ENCODE data around the gene TMEM100.

The TMEM100 gene

DNA sequence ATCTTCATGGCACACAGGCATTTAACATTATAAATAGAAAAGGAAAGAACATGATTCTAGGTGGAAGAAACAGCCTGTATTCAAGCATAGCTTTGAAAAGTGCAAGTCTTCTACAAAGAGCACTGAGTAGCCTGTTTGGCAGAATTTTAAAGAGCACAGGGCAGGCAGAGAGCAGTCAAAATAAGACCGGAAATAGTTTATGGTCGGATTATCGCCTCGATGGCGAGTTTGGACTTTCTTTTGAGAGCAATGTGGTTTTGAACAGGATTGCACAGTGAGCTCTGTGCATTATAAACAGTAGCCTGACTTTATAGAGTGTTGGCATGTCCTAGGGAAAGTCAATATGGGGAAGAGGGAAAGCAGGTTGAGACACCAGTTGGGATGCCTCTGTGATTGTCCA lies 6.2 kb upstream of the TMEM100 start:
- Histone ChIP-seq H3K9me3 (no peaks in the 10 kb centered on the region), H3K27me3 (no peaks in the 10 kb centered on the region), H3K4me3 (no peak overlapping the region), H3K36me3 (no peaks in the 10 kb centered on the region), H3K27ac (peak overlapping the region; percentile 30 to 34), H3K4me1 (peaks cover 0 to 71% (median 21%) of the 10 kb centered on the region in 4 donors)
- TF ChIP-seq, protein P1, sequence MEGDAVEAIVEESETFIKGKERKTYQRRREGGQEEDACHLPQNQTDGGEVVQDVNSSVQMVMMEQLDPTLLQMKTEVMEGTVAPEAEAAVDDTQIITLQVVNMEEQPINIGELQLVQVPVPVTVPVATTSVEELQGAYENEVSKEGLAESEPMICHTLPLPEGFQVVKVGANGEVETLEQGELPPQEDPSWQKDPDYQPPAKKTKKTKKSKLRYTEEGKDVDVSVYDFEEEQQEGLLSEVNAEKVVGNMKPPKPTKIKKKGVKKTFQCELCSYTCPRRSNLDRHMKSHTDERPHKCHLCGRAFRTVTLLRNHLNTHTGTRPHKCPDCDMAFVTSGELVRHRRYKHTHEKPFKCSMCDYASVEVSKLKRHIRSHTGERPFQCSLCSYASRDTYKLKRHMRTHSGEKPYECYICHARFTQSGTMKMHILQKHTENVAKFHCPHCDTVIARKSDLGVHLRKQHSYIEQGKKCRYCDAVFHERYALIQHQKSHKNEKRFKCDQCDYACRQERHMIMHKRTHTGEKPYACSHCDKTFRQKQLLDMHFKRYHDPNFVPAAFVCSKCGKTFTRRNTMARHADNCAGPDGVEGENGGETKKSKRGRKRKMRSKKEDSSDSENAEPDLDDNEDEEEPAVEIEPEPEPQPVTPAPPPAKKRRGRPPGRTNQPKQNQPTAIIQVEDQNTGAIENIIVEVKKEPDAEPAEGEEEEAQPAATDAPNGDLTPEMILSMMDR (IDR thresholded peaks at IDR 0.05): no peak
- DNase-seq: no peak
- intact Hi-C loops (cut with DNase I; ENCODE audit: low total_unique reads): no loop called here

DNA sequence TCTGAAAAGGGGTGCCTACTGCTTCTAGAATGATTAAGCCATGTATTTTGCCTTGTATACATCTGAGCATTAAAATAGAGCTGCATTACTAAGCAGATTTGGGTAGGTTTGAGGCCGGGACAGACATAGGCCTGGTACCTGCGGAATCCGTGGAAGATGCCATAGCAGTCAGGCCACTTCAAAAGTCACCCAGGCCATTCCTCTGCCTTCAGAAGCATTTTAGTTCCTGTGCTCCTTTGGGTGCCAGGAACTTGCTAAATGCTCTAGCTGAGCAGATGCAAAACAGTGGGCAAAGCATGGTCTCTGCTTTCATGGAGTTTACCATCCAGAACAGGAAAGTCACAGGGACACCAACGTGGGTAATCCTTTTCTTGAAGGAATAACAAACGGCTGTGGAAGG lies 5.7 kb upstream of the TMEM100 start:
- H3K4me3 ChIP-seq: no peak overlapping the region
- H3K36me3 ChIP-seq: no peaks in the 10 kb centered on the region
- intact Hi-C loops (cut with DNase I; ENCODE audit: low total_unique reads): no loop called here
- H3K27me3 ChIP-seq: no peaks in the 10 kb centered on the region
- peaks cover 0 to 70% (median 21%) of the 10 kb centered on the region in 4 donors for H3K4me1 ChIP-seq
- H3K9me3 ChIP-seq: no peaks in the 10 kb centered on the region
- TF ChIP-seq, protein P1 (IDR thresholded peaks at IDR 0.05): no peak
- no peak for DNase-seq
- peak overlapping the region; percentile 30 to 34 for H3K27ac ChIP-seq

- peak overlapping the region in 1 of 2 donors; percentile 39 for H3K27ac ChIP-seq
- no peak for DNase-seq
- TF ChIP-seq, protein P1 (IDR thresholded peaks at IDR 0.05): no peak
- H3K4me1 ChIP-seq: peaks cover 0 to 68% (median 22%) of the 10 kb centered on the region in 4 donors
- no peaks in the 10 kb centered on the region for H3K36me3 ChIP-seq
- H3K4me3 ChIP-seq: no peak overlapping the region
- H3K9me3 ChIP-seq: no peaks in the 10 kb centered on the region
- intact Hi-C loops (cut with DNase I; ENCODE audit: low total_unique reads): no loop called here
- H3K27me3 ChIP-seq: no peaks in the 10 kb centered on the region
Measured at GRCh38 chr17:55727920-55728319, 5.3 kb upstream of the TMEM100 start.

- DNase-seq: no peak
- intact Hi-C loops (cut with DNase I; ENCODE audit: low total_unique reads): no loop called here
- Histone ChIP-seq H3K27me3 (no peaks in the 10 kb centered on the region), H3K4me3 (no peak overlapping the region), H3K4me1 (peaks cover 0 to 68% (median 23%) of the 10 kb centered on the region in 4 donors), H3K9me3 (no peaks in the 10 kb centered on the region), H3K36me3 (no peaks in the 10 kb centered on the region), H3K27ac (peak overlapping the region in 1 of 2 donors; percentile 39)
- TF ChIP-seq, protein P1 (IDR thresholded peaks at IDR 0.05): no peak
Measured at GRCh38 chr17:55727275-55727674, 4.6 kb upstream of the TMEM100 start.

GRCh38 chr17:55726440-55726839 lies 3.8 kb upstream of the TMEM100 start:
- Histone ChIP-seq H3K4me3 (no peak overlapping the region), H3K4me1 (peaks cover 0 to 63% (median 18%) of the 10 kb centered on the region in 4 donors), H3K36me3 (no peaks in the 10 kb centered on the region), H3K27ac (peak overlapping the region; percentile 7 to 39), H3K27me3 (no peaks in the 10 kb centered on the region), H3K9me3 (no peaks in the 10 kb centered on the region)
- intact Hi-C loops (cut with DNase I; ENCODE audit: low total_unique reads): no loop called here
- peak; percentile 78 to 79 for DNase-seq
- TF ChIP-seq, protein P1 (IDR thresholded peaks at IDR 0.05): no peak

DNA sequence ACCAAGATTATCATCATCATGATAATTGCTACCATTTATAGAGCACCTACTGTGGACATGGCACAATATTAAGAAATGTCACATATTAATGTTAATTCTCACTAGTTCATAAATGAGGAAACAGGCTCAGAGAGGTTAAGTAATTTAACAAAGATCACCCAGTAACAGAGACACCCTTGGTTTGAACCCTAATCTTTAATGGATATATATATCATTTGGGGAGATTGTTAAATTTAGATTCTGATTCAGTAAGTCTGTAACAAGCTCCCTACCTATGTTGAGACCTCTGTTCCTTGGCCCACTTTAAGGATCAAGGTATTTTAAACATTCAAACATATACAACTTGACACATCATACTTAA lies 804 bp upstream of the TMEM100 start:
- DNase-seq: no peak
- peak overlapping the region in 1 of 2 donors; percentile 57 for H3K27ac ChIP-seq
- TF ChIP-seq, protein P1 (IDR thresholded peaks at IDR 0.05): no peak
- H3K27me3 ChIP-seq: peaks cover 0 to 2% of the 10 kb centered on the region in 2 donors
- no peak overlapping the region for H3K4me3 ChIP-seq
- H3K4me1 ChIP-seq: peaks cover 0 to 37% (median 13%) of the 10 kb centered on the region in 4 donors
- intact Hi-C loops (cut with DNase I; ENCODE audit: low total_unique reads): no loop called here
- H3K9me3 ChIP-seq: no peaks in the 10 kb centered on the region
- H3K36me3 ChIP-seq: no peaks in the 10 kb centered on the region

Measured in tibial artery (tissue), 4 donors.